Right lobe of liver (tissue), 6 donors: ENCODE data around the gene CD109. TPM values are rescaled to one million over a fixed set of nuclear protein-coding genes. Genes with fewer than 3 reads are reported as not detected.
"Not testable (repeated sequence)": the region's sequence is repeated elsewhere in the genome, so short reads cannot be mapped to it uniquely, and the experiment has no call there.

Experiments used
- ATAC-seq, 4 donors: fragments of 200-7000 bp; cut with Tn5 transposase; one replicate each; pipeline ENCODE4 v1.9.1; 2020; ENCODE audit warnings: mild to moderate bottlenecking in 4 of 4, moderate library complexity in 4 of 4
- DNase-seq, 3 donors: peaks; one replicate each; pipeline ENCODE4 v3.0.0-alpha.2; 2020
- H3K27ac ChIP-seq, 3 donors: fragments of 200-600 bp; one replicate each; pipeline ENCODE4 v1.8.0; 2022
- H3K27me3 ChIP-seq, 2 donors: fragments of 200-600 bp; one replicate each; pipeline ENCODE4 v1.8.0; 2022
- H3K36me3 ChIP-seq, 4 donors: fragments of 200-600 bp; sonication (generic) in 1 of 4; one replicate each; pipeline versions ENCODE4 v1.5.1 to v1.8.0; 2017 to 2022; ENCODE audit warnings: control low read depth in 1 of 4
- H3K4me1 ChIP-seq, 4 donors: fragments of 200-600 bp; sonication (generic) in 1 of 4; one replicate each; pipeline versions ENCODE4 v1.5.1 to v1.8.0; 2017 to 2022; ENCODE audit warnings: control low read depth in 1 of 4
- H3K4me3 ChIP-seq, 3 donors: fragments of 200-600 bp; one replicate each; pipeline ENCODE4 v1.8.0; 2022
- H3K9me3 ChIP-seq, 4 donors: fragments of 200-600 bp; sonication (generic) in 1 of 4; one replicate each; pipeline versions ENCODE4 v1.5.1 to v1.8.0; 2017 to 2022; ENCODE audit warnings: control low read depth in 1 of 4
- POLR2A ChIP-seq: fragments of 450-650 bp; IDR thresholded peaks from one replicate; pipeline ENCODE4 v1.6.1; 2017; ENCODE audit warnings: antibody characterized with exemption, mild to moderate bottlenecking
- WGBS: methylation state at CpG from one replicate; pipeline ENCODE4 v1.1.6; 2018; ENCODE audit warnings: low coverage, low lambda C conversion rate; ENCODE audit not compliant: insufficient coverage; ENCODE audit errors: missing lambda C conversion rate; 5-methylcytosine and 5-hydroxymethylcytosine counted together
- intact Hi-C, 2 donors: fragments of 100-400 bp; cut with DNase I; formaldehyde crosslinking; loops; one replicate each; pipeline versions ENCODE4 v1.11.2 to v1.14.1; 2022
- total RNA-seq, 6 experiments: library from RNA; depleted of rRNA in 2 of 6; stranded (reverse); fragments of >200 nt in 2 of 6; fragmentation: NEBNext Ultra II Directional in 3 of 6; extraction: Animal tissue kit (Norgen Biotek cat#: 25700) in 3 of 6; gene quantifications; one replicate each; pipeline versions ENCODE4 v1.1.0 to v1.2.4, GENCODE V29; 2016 to 2023
- TF ChIP-seq, protein P1 (sequence below), 4 donors: fragments of 200-600 bp in 3 of 4; fragments of 450-650 bp in 1 of 4; IDR thresholded peaks; one replicate each; pipeline versions ENCODE4 v1.5.1 to v1.8.0; 2016 to 2022; ENCODE audit warnings: antibody characterized with exemption in 4 of 4, mild to moderate bottlenecking in 2 of 4
- donor health status: DM: no; HTN: yes; CAD: no.
- donor health status: DM: no; HTN: no; CAD: no.
- donor health status: DM: no; HTN: no; CAD: no.
- donor health status: DM: no; HTN: yes; CAD: no.
- donor health status: DM: no; HTN: yes; CAD: no.

CD109 gene
- total RNA-seq, 6 experiments from 2014 or later = 0.35 to 8.4 (median 2.8) TPM

DNA sequence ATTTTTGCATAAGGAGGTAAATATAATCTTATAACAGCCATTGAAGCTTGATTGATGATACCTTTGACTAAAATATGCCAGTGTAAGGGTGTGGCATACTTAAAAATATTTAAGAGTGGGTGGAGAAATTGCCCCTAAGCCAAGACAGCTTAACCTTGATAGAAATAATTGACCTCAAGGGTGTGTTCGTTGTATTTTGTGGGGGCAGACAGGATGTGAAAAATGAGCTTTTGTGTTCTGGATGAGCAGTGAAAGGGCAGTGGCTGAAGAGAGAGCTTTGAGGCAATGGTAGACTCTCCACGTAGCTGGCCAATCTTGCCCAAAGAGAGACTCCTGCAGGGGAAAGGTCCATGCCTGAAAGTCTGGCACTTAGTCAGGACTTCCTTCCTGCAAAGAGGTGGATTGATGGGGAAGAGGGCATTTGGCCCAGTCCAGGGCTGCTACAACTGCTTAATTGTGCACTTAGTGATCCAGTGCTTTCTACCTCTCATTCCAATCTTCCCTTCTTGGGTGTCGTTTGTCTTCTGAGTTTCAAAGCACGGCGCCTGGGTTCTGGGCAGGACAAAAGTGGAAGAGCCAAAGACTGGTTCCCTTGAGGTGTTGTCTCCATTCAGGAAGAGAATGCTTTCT, 15.6 kb upstream of the CD109 start:
- H3K9me3 ChIP-seq = no peaks in the 10 kb centered on the region
- no peak overlapping the region for H3K4me3 ChIP-seq
- no peak for TF ChIP-seq POLR2A
- TF ChIP-seq, protein P1, sequence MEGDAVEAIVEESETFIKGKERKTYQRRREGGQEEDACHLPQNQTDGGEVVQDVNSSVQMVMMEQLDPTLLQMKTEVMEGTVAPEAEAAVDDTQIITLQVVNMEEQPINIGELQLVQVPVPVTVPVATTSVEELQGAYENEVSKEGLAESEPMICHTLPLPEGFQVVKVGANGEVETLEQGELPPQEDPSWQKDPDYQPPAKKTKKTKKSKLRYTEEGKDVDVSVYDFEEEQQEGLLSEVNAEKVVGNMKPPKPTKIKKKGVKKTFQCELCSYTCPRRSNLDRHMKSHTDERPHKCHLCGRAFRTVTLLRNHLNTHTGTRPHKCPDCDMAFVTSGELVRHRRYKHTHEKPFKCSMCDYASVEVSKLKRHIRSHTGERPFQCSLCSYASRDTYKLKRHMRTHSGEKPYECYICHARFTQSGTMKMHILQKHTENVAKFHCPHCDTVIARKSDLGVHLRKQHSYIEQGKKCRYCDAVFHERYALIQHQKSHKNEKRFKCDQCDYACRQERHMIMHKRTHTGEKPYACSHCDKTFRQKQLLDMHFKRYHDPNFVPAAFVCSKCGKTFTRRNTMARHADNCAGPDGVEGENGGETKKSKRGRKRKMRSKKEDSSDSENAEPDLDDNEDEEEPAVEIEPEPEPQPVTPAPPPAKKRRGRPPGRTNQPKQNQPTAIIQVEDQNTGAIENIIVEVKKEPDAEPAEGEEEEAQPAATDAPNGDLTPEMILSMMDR (IDR thresholded peaks at IDR 0.05) = no peak
- DNase-seq (no peak), ATAC-seq (no peak)
- no peaks in the 10 kb centered on the region for H3K4me1 ChIP-seq
- no peak overlapping the region for H3K27ac ChIP-seq
- no peaks in the 10 kb centered on the region for H3K36me3 ChIP-seq
- H3K27me3 ChIP-seq = no peaks in the 10 kb centered on the region
- 34% methylated on average over 5 of the region's 5 CpGs for WGBS
- intact Hi-C loops = no loop called here

DNA sequence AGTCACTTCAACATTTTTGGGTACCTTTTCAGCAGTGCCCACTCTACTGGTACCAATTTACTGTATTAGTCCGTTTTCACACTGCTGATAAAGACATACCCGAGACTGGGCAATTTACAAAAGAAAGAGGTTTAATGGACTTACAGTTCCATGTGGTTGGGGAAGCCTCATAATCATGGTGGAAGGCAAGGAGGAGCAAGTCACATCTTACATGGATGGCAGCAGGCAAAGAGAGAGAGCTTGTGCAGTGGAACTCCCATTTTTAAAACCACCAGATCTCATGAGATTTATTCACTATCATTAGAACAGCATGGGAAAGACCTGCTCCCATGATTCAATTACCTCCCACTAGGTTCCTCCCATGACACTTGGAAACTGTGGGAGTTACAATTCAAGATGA, 12.4 kb upstream of the CD109 start:
- DNase-seq, ATAC-seq, H3K4me1 ChIP-seq, H3K4me3 ChIP-seq, H3K27me3 ChIP-seq, H3K9me3 ChIP-seq, H3K27ac ChIP-seq, H3K36me3 ChIP-seq, intact Hi-C loops: not testable (repeated sequence)
- WGBS = 53% methylated on average over 2 of the region's 2 CpGs

DNA sequence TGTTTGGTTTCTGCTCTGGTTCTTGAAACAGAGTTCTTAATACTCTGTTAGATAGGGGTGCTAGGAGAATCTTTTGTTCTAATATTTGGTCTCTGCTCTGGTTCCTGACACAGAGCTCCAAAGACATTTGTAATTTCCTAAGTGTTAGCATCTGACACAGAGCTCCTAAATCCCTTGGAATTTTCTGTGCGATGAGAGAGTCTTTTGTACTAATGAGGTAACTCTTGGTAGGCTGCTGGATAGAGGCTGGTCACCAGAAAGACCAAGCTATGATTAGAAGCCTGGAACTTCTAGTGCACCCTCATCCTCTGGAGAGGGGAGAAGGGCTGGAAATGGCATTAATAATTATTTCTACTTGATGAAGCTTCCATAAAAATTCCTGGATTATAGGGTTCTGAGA, 7.7 kb upstream of the CD109 start:
- no peak for DNase-seq
- no peak overlapping the region for H3K4me3 ChIP-seq
- intact Hi-C loops = no loop called here
- no peak overlapping the region for H3K27ac ChIP-seq
- WGBS = 75% methylated on average over 1 of the region's 1 CpG
- no peak for ATAC-seq
- H3K27me3 ChIP-seq = no peaks in the 10 kb centered on the region
- no peaks in the 10 kb centered on the region for H3K9me3 ChIP-seq
- no peaks in the 10 kb centered on the region for H3K36me3 ChIP-seq
- TF ChIP-seq POLR2A = no peak
- TF ChIP-seq, protein P1 (IDR thresholded peaks at IDR 0.05) = no peak
- no peaks in the 10 kb centered on the region for H3K4me1 ChIP-seq

DNA sequence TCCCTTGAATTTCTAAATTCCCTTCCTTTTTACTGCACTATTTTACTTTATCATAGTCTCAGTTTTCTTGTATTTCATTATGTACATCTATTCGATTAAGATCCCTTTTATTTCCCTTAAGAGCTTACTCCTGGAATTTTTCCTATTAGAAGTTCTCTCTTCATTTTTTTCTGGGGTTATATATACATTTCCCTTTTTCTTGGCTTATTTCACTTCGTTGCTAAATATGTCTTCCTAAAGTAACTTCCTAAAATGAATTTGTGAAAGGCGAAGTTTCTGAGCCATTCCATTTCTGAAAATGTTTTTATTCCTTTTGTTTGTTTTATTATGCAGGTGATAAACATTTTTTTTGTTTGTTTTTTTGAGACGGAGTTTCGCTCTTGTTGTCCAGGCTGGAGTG, 5.9 kb upstream of the CD109 start:
- no peak for TF ChIP-seq POLR2A
- TF ChIP-seq, protein P1 (IDR thresholded peaks at IDR 0.05) = no peak
- Histone ChIP-seq H3K36me3 (no peaks in the 10 kb centered on the region), H3K9me3 (no peaks in the 10 kb centered on the region), H3K27me3 (no peaks in the 10 kb centered on the region), H3K4me3 (no peak overlapping the region), H3K4me1 (no peaks in the 10 kb centered on the region), H3K27ac (no peak overlapping the region)
- DNase-seq = no peak
- intact Hi-C loops = no loop called here
- 53% methylated on average over 5 of the region's 5 CpGs for WGBS
- no peak for ATAC-seq

DNA sequence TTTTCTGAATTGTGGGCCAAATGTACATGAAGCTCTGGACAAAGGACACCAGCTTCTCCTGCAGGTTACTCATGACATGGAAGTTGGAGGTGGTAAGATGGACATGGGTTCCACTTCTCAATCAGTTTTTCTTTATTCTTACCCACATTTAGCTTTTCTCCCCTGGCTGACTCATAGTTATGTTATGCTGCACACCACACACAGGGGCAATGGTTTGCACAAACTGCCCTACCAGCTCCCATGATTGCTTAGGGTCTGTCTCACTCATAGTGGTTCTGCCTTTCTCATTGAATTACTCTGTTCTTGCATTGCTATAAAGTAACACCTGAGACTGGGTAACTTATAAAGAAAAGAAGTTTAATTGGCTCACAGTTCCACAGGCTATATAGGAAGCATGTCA, 4.5 kb upstream of the CD109 start:
- no peak for TF ChIP-seq POLR2A
- TF ChIP-seq, protein P1 (IDR thresholded peaks at IDR 0.05) = no peak
- Histone ChIP-seq H3K27ac (no peak overlapping the region), H3K4me1 (peaks cover 0 to 5% (median 0%) of the 10 kb centered on the region in 4 donors), H3K36me3 (no peaks in the 10 kb centered on the region), H3K4me3 (no peak overlapping the region), H3K9me3 (no peaks in the 10 kb centered on the region), H3K27me3 (no peaks in the 10 kb centered on the region)
- DNase-seq (no peak), ATAC-seq (no peak)
- intact Hi-C loops = no loop called here
